LNCaP clone FGC (cell line): Measurements from ENCODE around the gene KIAA2012.

ENCODE experiments used
- DNase-seq: peaks from one replicate; pipeline ENCODE4 v3.0.0-alpha.2; 2011; ENCODE audit warnings: low read depth
- H3K4me3 ChIP-seq: 2 replicates; pipeline ENCODE4 v1.5.1; 2011; ENCODE audit warnings: mild to moderate bottlenecking, low read depth, low read length, control low read depth
- TF ChIP-seq, protein P1 (sequence below): IDR thresholded peaks from 2 replicates; pipeline ENCODE4 v1.5.1; 2012; ENCODE audit warnings: mild to moderate bottlenecking; ENCODE audit not compliant: control insufficient read depth, insufficient read depth; ENCODE audit errors: extremely low read depth

The KIAA2012 gene

GRCh38 chr2:202072737-202073401 is at the start of gene KIAA2012:
TSS of gene KIAA2012 (plus strand) at chr2:202073255. CDS start at chr2:202073628, 373 bp downstream.
- no peak within 1 kb of the TSS for H3K4me3 ChIP-seq
- TF ChIP-seq, protein P1, sequence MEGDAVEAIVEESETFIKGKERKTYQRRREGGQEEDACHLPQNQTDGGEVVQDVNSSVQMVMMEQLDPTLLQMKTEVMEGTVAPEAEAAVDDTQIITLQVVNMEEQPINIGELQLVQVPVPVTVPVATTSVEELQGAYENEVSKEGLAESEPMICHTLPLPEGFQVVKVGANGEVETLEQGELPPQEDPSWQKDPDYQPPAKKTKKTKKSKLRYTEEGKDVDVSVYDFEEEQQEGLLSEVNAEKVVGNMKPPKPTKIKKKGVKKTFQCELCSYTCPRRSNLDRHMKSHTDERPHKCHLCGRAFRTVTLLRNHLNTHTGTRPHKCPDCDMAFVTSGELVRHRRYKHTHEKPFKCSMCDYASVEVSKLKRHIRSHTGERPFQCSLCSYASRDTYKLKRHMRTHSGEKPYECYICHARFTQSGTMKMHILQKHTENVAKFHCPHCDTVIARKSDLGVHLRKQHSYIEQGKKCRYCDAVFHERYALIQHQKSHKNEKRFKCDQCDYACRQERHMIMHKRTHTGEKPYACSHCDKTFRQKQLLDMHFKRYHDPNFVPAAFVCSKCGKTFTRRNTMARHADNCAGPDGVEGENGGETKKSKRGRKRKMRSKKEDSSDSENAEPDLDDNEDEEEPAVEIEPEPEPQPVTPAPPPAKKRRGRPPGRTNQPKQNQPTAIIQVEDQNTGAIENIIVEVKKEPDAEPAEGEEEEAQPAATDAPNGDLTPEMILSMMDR, result no peak
- no peak for DNase-seq

DNA sequence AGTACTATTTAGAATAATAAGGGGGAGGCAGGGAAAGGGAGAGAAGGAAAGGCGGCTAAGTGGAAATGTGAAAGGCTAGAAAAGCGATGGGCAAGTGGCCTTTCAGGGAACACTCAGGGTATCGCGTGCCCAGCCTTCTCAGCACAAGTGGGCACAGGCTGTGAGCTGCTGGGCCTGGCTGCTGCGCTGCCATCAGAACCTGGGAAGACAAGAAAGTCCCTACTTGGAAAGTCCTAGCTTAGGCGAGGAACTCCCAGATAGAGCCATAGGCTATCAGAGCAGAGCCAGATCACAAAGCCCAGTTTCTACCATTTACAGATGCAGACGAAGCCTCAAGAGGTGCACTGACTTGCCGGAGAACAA is 49.2 kb upstream of the KIAA2012 start:
- TF ChIP-seq, protein P1, result no peak
- DNase-seq, result no peak
- no peak overlapping the region for H3K4me3 ChIP-seq

DNA sequence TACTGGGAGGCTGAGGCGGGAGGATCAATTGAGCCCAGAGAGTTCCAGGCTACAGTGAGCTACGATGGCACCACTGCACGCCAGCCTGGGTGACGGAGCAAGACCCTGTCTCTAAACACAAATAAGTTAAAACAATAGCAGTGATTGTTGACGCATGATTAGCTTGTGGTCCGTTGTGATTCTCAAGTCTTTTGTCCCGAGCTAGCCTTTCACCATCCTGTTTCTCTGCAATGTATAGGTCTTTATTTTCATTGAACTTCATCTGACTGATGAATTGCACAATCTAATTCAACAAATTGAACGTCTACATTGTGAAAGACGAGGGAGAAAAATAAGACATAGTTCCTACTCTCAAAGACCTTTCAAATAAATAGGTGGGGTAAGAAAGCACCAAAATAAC is 48.2 kb upstream of the KIAA2012 start:
- no peak for DNase-seq
- no peak overlapping the region for H3K4me3 ChIP-seq
- TF ChIP-seq, protein P1, result no peak

- DNase-seq, result no peak
- TF ChIP-seq, protein P1, result no peak
- H3K4me3 ChIP-seq, result no peak overlapping the region
Measured at GRCh38 chr2:202025816-202026215, 47.2 kb upstream of the KIAA2012 start.

GRCh38 chr2:202026507-202026906 is 46.5 kb upstream of the KIAA2012 start:
- TF ChIP-seq, protein P1, result no peak
- no peak overlapping the region for H3K4me3 ChIP-seq
- DNase-seq, result no peak

DNA sequence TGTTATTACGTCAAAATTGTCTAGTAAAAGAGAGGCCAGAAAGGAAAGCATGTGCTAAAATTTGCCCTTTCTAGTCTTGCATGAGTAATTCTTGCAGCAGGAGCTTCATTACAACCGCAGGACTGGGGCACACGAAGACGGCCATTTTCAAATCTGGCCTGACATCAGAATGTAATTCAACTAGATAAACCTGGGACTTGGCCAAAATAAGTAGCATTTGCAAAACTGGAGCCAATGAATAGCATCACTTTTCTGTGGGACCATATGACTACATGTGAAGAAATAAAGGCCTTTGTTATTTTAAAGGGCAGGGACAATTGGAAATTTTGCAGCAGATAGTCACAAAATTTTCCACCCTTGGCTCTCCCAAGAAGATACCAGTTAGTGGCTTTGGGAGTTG is 42.4 kb upstream of the KIAA2012 start:
- no peak overlapping the region for H3K4me3 ChIP-seq
- TF ChIP-seq, protein P1, result no peak
- DNase-seq, result no peak
